GM12878 (cell line): ENCODE results near the gene GRAMD1B. TPM values are rescaled to one million over a fixed set of nuclear protein-coding genes. Genes with fewer than 3 reads are reported as not detected.

Source experiments
- ATAC-seq: fragments of 200-7000 bp; cut with Tn5 transposase; 3 replicates; pipeline ENCODE4 v1.9.1; 2020; ENCODE audit warnings: mild to moderate bottlenecking, moderate library complexity
- BruUV-seq: library from RNA; stranded (reverse); fragments of 400-500 nt; replicated peaks from 2 replicates; lab custom pipeline; 2021; lab: Mats Ljungman, UMichigan
- CTCF ChIA-PET: fragments of 300-600 bp; sonication (Branson Sonifier 250); formaldehyde crosslinking; extraction: SDS; loops from one replicate; lab custom pipeline; 2021; ENCODE audit warnings: inconsistent platforms; lab: Yijun Ruan, JAX
- POLR2A ChIA-PET: fragments of 350-600 bp; formaldehyde crosslinking; extraction: SDS; loops from one replicate; lab custom pipeline; 2021; ENCODE audit warnings: inconsistent platforms; lab: Charles Lee
- RAD21 ChIA-PET: fragments of 300-600 bp; sonication (Branson Sonifier 250); formaldehyde crosslinking; loops from one replicate; lab custom pipeline; 2023; ENCODE audit warnings: antibody characterized with exemption; ENCODE audit not compliant: unreplicated experiment; lab: Charles Lee
- SMC1A ChIA-PET: fragments of 300-600 bp; sonication (Branson Sonifier 250); formaldehyde crosslinking; loops from one replicate; lab custom pipeline; 2023; ENCODE audit not compliant: unreplicated experiment, uncharacterized antibody; lab: Charles Lee
- DNase-seq: peaks from one replicate; pipeline ENCODE4 v3.0.0-alpha.2; 2011; ENCODE audit warnings: low read depth, low spot score
- FAIRE-seq: peaks from 3 replicates; lab custom pipeline; 2011; peaks lifted over from hg19 to GRCh38; lab: Jason Lieb, UNC
- H2AFZ ChIP-seq: 2 replicates; pipeline ENCODE4 v1.6.0; 2011; ENCODE audit warnings: low read depth, low read length, control low read depth; ENCODE audit not compliant: control insufficient read depth
- H3K27ac ChIP-seq: 2 replicates; pipeline ENCODE4 v1.5.1; 2011; ENCODE audit warnings: control low read depth; ENCODE audit not compliant: control insufficient read depth, insufficient read depth
- H3K27me3 ChIP-seq, 2 experiments: replicated peaks in 1 of 2; 2 replicates each; pipeline versions ENCODE4 v1.6.0 to v1.6.1; 2011; ENCODE audit warnings: low read length in 1 of 2; ENCODE audit not compliant: control insufficient read depth in 2 of 2, insufficient read depth in 2 of 2
- H3K36me3 ChIP-seq, 2 experiments: 2 replicates each; pipeline ENCODE4 v1.5.1; 2011; ENCODE audit warnings: low read length in 1 of 2; ENCODE audit not compliant: control insufficient read depth in 2 of 2, insufficient read depth in 2 of 2
- H3K4me1 ChIP-seq: 2 replicates; pipeline ENCODE4 v1.6.1; 2011; ENCODE audit warnings: mild to moderate bottlenecking, low read length, moderate library complexity, mixed read lengths; ENCODE audit not compliant: control insufficient read depth, insufficient read depth
- H3K4me2 ChIP-seq: 2 replicates; pipeline ENCODE4 v1.6.0; 2011; ENCODE audit warnings: control low read depth; ENCODE audit not compliant: control insufficient read depth, insufficient read depth
- H3K4me3 ChIP-seq: fragments of 200-600 bp; sonication (generic); 2 replicates; pipeline ENCODE4 v1.5.1; 2016
- H3K79me2 ChIP-seq: 2 replicates; pipeline ENCODE4 v1.6.0; 2011; ENCODE audit warnings: low read length; ENCODE audit not compliant: control insufficient read depth, insufficient read depth
- H3K9ac ChIP-seq: 2 replicates; pipeline ENCODE4 v1.8.0; 2011; ENCODE audit warnings: low read length, control low read depth, mixed read lengths; ENCODE audit not compliant: control insufficient read depth, insufficient read depth
- H3K9me3 ChIP-seq: replicated peaks from 3 replicates; pipeline ENCODE4 v1.5.1; 2011; ENCODE audit warnings: mild to moderate bottlenecking, low read length; ENCODE audit not compliant: control insufficient read depth, insufficient read depth
- H4K20me1 ChIP-seq: 2 replicates; pipeline ENCODE4 v1.6.0; 2011; ENCODE audit not compliant: control insufficient read depth, insufficient read depth
- CBFB ChIP-seq: IDR thresholded peaks from 2 replicates; pipeline ENCODE4 v1.6.1; 2016; ENCODE audit warnings: antibody characterized with exemption, low read depth
- CEBPZ ChIP-seq: fragments of 150-350 bp; IDR thresholded peaks from 2 replicates; pipeline ENCODE4 v1.6.1; 2016; ENCODE audit warnings: low read depth, low read length
- HDGF ChIP-seq: fragments of 450-650 bp; IDR thresholded peaks from 2 replicates; pipeline ENCODE4 v1.6.1; 2016; ENCODE audit warnings: antibody characterized with exemption
- POU2F2 ChIP-seq: IDR thresholded peaks from 3 replicates; pipeline ENCODE4 v1.6.1; 2011; ENCODE audit warnings: low read depth, mild to moderate bottlenecking, low read length, borderline replicate concordance
- ZSCAN29 ChIP-seq: fragments of 450-650 bp; IDR thresholded peaks from 2 replicates; pipeline ENCODE4 v1.6.1; 2017; ENCODE audit warnings: mild to moderate bottlenecking, moderate library complexity
- WGBS: methylation state at CpG from one replicate; pipeline ENCODE4 v1.1.6; 2016; ENCODE audit warnings: low lambda C conversion rate; ENCODE audit not compliant: insufficient replicate concordance, insufficient coverage; ENCODE audit errors: missing lambda C conversion rate; 5-methylcytosine and 5-hydroxymethylcytosine counted together
- in situ Hi-C: fragments of 300-500 bp; cut with MboI; formaldehyde crosslinking; loops from 9 replicates; pipeline ENCODE4 v1.14.3; 2018; ENCODE audit warnings: mixed read lengths
- intact Hi-C: fragments of 100-400 bp; cut with micrococcal nuclease; formaldehyde crosslinking; loops from one replicate; pipeline ENCODE4 v1.14.2; 2022; ENCODE audit not compliant: unreplicated experiment
- polyA plus RNA-seq, 11 experiments: library from polyadenylated mRNA; depleted of rRNA in 4 of 11; unstranded in 6 of 11; stranded (reverse) in 5 of 11; fragments of >200 nt; fragmentation: Nextera tagmentation in 4 of 11; fragmentation: Illumina TruSeq in 1 of 11; extraction: Ambion mirVana in 4 of 11; extraction: Trizol in 1 of 11; gene quantifications; 1 replicate in 1 of 11; 2 replicates in 10 of 11; pipeline versions ENCODE4 v1.2.1 to v1.2.3, GENCODE V29; 2011 to 2016; ENCODE audit warnings: inconsistent platforms in 2 of 11, missing spikeins in 2 of 11, low read depth in 1 of 11
- total RNA-seq, 4 experiments: library from RNA; depleted of rRNA in 3 of 4; stranded (reverse); fragments of >200 nt in 3 of 4; fragmentation: Illumina TruSeq in 1 of 4; extraction: Trizol in 1 of 4; gene quantifications; 2 replicates each; pipeline versions ENCODE4 v1.2.1 to v1.2.3, GENCODE V29; 2013 to 2021

The GRAMD1B gene
- total and polyA plus RNA-seq, 10 of the 15 experiments (the other 5 are each of a cell fraction or from before 2014, with no cell fraction given) = 1.9 to 49.1 (median 26.9) TPM

DNA sequence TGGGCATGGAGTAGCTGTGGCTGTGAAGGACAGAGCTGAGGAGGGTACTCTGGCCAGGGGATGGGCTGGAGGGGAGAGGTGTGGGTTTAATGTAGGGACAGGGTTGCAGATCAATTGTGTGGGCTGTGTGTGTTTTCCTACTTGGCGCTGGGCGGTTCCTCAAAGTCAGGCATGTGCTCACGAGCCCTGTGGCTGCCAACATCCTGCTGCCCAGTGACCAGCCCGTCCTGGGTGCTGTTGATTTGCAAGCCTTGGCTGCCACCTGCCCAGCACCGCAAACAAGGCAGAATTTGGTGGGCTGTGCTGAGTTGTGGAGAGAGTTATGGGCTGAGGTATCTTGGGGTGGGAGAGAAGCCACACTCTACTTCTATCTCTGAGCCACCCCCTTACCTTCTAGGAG, 155.1 kb downstream of the GRAMD1B start:
- Histone ChIP-seq H3K9ac (no peak overlapping the region), H2AFZ (no peak overlapping the region), H3K27me3 (no peaks in the 10 kb centered on the region), H3K9me3 (no peaks in the 10 kb centered on the region), H3K4me2 (no peak overlapping the region), H4K20me1 (no peaks in the 10 kb centered on the region), H3K79me2 (no peaks in the 10 kb centered on the region), H3K27ac (no peak overlapping the region), H3K4me1 (no peaks in the 10 kb centered on the region), H3K4me3 (no peak overlapping the region), H3K36me3 (peaks cover 0 to 9% of the 10 kb centered on the region in 2 experiments; a peak in 3 of 4 replicates)
- no peak for ATAC-seq
- WGBS = 55% methylated on average over 5 of the region's 5 CpGs
- intact Hi-C loops = no loop called here
- no TSS peak for BruUV-seq
- in situ Hi-C loops = no loop called here
- FAIRE-seq = no peak
- POLR2A ChIA-PET = no interaction called here
- TF ChIP-seq POU2F2 = no peak
- no peak for TF ChIP-seq CEBPZ
- TF ChIP-seq ZSCAN29 = no peak
- no peak for TF ChIP-seq CBFB
- no peak for TF ChIP-seq HDGF
- no peak for DNase-seq
- RAD21 ChIA-PET = interaction anchor here (1.4 kb wide), 1 partner anchor 178 kb away, joined by 4 read pairs; no protein-coding TSS in a partner anchor
- SMC1A ChIA-PET = no interaction called here
- CTCF ChIA-PET = interaction anchor here (1.3 to 1.8 kb wide), 2 partner anchors 9 to 123 kb away, joined by 3 to 8 read pairs; no protein-coding TSS in a partner anchor
